HG03469 (cell line): ENCODE measurements around the gene HSPB6.
"Not testable (repeated sequence)": the region's sequence is repeated elsewhere in the genome, so short reads cannot be mapped to it uniquely, and the experiment has no call there.

Experiments used
- ATAC-seq: cut with Tn5 transposase; IDR thresholded peaks from one replicate; pipeline ENCODE4 v1.9.1; 2021; ENCODE audit warnings: mild to moderate bottlenecking, moderate library complexity, moderate number of reproducible peaks; ENCODE audit not compliant: unreplicated experiment

Gene HSPB6

DNA sequence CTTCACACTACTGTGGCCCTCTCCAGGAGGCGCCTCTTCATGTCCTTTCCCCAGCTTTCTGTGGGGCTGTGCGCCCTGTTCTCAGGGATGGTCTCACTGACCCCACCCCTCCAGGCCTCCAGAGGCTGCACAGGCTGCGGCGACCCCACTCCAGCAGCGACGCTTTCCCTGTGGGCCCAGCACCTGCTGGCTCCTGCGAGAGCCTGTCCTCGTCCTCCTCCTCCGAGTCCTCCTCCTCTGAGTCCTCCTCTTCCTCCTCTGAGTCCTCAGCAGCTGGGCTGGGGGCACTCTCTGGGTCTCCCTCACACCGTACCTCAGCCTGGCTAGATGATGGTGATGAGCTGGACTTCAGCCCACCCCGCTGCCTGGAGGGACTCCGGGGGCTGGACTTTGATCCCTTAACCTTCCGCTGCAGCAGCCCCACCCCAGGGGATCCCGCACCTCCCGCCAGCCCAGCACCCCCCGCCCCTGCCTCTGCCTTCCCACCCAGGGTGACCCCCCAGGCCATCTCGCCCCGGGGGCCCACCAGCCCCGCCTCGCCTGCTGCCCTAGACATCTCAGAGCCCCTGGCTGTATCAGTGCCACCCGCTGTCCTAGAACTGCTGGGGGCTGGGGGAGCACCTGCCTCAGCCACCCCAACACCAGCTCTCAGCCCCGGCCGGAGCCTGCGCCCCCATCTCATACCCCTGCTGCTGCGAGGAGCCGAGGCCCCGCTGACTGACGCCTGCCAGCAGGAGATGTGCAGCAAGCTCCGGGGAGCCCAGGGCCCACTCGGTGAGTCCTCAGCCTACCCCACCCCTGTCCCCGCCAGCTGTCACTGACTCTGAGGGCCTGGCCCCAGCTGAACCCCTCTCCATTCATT is 29.7 kb upstream of the HSPB6 start:
- ATAC-seq = no peak

DNA sequence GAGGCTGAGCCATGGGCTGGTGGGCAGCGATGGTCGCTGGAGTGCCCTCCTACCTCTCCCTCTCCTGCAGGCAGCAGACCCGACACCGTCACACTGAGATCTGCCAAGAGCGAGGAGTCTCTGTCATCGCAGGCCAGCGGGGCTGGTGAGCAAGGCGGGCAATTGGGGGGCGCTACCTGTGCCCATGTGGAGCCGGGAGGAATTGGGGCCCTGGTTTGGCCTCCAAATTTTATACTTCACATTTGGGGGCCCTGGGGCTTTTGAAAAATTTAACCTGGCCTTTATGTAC is 28.5 kb upstream of the HSPB6 start:
- ATAC-seq = no peak

DNA sequence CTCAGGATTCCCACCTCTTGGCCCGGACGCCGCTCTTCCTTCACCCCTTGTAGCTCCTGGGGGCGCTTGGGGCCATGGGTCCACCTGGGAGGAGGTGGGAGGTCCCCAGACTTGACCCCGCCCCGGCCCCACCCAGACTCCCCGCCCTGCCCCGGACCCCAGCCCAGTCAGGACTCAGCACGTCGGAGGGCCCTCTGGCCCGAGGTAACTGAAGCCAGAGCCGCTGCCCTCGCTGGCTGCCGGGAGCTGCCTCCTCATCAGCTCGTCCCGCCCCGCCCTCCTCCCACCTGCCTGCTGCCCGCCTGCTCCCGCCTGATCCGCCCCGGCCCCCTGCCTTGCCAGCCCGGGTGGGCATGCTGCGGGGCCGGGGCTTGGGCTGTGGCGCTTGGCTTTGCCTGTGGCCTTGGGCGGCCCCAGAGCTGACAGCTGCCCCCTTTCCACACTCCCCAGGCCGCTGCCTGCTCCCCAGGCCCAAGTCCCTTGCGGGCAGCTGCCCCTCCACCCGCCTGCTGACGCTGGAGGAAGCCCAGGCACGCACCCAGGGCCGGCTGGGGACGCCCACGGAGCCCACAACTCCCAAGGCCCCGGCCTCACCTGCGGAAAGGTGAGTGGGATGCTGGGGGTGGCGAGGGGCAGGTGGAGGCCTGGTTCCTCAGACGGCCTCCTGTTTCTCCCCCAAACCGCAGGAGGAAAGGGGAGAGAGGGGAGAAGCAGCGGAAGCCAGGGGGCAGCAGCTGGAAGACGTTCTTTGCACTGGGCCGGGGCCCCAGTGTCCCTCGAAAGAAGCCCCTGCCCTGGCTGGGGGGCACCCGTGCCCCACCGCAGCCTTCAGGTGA is 27.9 kb upstream of the HSPB6 start:
- ATAC-seq = no peak

DNA sequence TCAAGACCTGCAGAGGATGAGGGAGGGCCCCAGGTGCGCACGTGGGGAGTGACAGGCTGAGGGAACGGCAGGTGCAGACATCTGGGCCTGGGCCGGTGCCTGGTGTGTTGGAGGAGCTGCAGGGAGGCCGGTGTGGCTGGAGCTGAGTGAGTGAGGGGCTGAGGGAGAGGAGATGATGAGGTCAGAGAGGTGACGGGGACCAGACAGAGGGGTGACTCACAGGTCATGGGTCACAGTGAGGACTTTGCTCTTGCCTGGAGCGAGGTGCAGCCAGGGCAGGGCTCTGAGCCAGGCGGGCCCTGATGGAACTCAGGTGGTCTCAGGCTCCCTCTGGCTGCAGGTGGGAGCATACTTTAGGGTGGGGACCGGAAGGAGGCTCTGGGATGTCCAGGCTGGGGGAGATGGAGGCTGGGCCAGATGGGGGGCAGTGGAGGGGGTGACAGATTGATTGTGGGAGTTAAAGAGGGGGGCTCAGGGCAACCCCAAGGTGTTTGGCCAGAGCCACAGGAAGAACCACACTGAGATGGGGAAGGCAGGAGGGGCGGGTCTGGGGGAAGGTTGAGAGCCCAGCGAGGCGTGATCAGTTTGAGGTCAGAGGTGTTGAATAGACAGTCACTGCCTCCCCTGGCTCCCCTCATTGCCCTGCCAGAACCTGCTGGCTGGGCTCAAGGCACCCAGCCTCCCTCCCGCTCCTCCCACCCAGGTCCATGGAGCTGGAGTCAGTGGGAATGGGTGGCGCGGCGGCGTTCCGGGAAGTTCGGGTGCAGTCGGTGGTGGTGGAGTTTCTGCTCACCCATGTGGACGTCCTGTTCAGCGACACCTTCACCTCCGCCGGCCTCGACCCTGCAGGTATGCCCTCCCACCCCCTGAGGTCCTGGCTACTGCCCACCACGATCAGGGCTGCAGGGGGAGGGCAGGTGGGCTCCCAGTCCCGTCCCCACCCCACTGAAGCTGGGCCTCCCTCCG is 26.9 kb upstream of the HSPB6 start:
- no peak for ATAC-seq

DNA sequence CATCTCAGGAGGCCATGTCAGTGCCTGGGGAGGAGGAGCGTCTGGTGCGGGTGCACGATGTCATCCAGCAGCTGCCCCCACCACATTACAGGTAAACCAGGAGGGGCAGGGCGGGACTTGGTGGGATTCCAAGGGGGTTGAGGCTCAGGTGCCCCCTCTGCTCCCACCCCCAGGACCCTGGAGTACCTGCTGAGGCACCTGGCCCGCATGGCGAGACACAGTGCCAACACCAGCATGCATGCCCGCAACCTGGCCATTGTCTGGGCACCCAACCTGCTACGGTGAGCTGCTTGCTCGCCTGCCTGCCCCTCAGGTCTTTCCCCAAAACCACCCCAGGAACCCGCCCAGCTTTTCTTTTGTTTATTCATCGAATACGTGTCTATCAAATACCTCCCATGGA is 25.8 kb upstream of the HSPB6 start:
- no peak for ATAC-seq

DNA sequence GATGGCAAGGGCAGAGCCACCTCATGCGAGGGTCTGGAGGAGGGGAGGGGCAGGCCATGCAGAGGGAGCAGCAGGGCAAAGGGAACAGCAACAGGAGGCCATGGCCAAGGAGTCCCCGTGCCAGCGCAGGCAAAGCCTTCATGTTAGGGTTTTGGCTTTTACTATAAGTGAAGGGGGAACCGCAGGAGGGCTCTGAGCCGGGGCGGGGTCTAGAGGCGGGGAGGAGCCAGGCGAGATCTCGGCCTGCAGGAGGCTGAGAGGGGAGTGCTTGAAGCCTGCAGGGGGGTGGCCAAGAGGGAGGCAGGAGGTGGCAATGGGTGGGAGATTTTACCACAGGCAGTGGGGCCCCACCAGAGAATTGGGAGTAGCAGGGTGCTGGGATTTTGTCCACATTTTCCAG is 24.8 kb upstream of the HSPB6 start:
- ATAC-seq = no peak

DNA sequence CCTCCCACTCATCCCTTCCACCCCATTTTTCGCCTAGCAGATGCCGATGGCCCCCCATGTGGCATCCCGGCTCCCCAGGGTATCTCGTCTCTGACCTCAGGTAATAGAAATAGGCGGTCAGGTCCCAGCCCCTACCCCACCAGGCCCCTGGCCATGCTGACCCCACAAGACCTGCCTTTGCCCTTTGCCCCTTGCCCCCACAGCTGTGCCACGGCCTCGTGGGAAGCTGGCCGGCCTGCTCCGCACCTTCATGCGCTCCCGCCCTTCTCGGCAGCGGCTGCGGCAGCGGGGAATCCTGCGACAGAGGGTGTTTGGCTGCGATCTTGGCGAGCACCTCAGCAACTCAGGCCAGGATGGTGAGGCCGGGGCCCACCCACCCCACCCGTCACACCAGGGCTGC is 23.9 kb upstream of the HSPB6 start:
- no peak for ATAC-seq

DNA sequence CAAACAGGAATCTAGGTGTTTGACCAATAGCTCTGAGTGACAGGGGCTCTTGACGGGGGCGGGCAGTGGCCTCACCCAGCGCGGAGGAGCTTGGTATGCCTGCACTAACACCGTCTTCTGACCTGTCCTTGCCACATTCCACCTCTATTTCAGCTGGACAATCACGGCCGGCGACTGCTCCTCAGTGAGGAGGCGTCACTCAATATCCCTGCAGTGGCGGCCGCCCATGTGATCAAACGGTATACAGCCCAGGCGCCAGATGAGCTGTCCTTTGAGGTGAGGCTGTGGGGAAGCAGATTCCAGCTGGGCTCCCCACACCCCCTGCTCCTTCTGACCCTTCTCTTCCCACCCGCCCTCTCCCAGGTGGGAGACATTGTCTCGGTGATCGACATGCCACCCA is 23.2 kb upstream of the HSPB6 start:
- ATAC-seq = no peak

DNA sequence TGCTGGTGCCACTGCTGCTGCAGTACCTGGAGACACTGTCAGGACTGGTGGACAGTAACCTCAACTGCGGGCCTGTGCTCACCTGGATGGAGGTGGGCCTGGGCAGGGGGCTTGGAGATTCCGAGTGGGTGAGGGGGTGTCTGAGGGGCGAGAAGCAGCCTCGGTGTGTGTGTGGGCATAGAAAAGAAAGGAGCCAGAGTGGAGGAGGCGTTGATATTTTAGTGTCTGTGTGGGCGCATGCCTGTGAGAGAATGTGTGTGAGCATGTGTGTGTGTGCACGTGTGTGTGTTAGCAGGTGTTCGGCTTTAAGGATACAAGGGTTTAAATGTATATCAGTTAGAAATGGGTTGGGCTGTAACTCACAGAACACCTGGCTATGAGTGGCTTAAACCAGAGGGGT is 22.2 kb upstream of the HSPB6 start:
- no peak for ATAC-seq

DNA sequence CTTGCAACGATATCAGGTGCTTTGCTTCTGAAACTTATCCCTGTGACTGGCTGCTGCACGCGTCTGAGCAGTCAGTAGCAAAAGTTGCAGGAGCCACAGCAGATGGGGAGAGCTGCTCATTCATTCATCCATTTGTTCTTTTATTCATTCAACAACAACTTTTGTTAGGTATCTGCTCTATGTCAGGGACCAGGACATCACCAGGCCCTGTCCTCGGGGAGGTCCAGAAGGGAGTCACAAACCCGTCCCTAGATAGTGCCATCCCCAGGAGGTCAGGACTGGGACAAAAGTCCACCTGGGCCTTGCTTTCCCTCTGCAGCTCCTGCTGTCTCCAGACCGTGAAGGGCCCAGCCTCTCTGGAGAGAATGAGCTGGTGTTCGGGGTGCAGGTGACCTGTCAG is 21.1 kb upstream of the HSPB6 start:
- no peak for ATAC-seq

DNA sequence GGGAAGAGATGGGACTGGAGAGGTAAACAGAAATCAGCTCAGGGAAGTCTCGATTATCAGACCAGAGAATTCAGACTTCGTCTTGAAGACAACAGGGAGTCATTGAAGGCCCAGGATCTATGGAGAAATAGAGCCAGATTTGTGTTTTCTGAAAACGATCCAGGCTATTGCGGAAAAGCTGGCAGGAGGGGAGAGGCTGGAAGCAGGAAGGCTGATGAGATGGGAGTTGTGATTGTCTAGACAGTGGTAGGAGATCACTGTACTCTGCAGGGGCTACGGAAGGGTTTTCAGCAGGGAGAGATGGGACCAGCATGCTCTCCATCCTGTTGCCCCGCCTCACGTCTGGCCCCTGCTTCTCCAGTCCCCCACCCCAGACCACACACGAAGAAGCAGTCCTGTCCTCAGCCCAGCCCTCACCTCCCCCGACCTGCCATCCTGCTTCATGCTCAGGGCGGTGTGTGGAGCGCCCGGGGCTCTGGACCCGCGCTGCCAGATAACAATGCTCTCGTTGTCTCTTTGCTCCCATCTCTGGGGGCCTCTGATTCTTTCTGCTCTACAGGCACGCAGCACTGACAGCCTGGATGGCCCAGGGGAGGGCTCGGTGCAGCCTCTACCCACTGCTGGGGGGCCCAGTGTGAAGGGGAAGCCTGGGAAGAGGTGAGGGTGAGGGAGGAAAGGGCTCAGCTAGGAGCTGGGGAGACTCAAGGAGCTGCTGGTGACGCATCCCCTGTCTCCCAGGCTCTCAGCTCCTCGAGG is 20.4 kb upstream of the HSPB6 start:
- no peak for ATAC-seq

DNA sequence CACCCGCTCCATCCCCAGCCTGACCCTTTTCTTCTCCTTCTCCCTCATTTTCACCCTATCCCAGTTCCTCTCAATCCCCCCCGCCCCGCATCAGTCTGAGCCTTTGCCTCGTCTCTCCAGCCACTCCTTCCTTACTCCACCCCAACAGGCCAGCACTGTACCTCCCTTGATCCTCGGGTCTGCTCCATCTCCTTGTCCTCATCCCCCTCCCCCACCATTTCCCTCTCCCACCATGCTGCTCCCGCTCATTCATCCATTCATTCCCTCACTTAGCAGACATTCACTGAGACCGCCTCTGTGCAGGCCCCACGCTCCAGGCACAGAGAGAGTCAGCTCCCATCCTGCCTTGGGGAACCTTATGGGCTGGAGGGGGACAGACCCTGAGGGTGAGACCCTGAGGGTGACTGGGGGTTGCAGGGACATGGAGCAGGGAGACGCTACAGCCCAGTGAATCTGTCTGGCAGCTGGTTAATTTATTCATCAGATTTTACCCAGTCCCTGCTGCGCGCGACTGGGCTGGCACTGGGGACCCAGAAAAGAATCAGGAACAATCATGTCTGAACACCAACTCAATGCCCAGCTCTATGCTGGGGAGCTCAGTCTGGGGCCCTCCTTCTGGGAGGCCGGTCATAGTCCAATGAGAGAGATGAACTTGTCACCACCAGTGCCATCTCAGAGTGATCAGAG is 19.4 kb upstream of the HSPB6 start:
- no peak for ATAC-seq

DNA sequence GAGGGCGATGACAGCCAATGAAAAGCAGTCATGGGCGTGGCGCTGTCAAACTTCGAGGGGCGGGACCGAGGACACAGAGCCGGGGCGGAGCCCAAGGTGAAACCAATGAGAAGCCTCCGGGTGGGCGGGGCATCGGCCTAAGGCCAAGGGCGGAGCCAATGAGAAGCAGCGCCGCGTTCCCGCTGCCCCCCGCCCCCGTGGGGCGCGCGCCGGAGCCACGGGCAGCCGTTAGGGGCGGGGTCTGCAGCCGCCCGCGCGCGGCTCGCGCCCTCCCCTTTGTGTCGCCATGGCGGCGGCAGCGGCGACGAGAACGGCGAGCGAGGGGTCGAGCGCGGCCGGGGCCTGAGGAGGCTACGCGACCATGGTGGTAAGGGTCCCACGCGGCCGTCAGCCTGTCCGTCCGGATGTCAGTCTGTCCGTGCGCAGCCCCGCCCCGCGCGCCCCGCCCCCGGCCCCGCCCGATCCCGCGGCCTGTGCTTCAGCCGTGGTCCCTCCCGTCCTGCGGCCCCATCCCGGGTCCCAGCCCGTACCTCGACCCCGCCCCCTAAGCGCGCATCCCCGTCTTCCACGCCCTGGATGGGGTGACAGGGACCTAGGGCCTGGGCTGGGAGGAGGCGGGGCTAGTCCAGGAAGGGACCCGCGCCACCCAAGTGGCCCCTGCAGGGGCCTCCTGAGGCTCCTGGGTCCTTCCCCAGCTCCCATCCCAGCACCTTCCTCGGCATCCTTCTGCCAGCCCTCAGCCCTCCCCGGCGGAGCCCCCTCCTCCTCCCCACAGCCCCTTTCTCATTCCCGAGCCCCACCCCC is 18.7 kb upstream of the HSPB6 start, which contains the start of gene ARHGAP33:
Gene ARHGAP33, plus strand, starts transcription at position 267 of the 804 bp plus-strand sequence. Its CDS starts 95 bp downstream, at position 362.
- peak; percentile 84 for ATAC-seq

DNA sequence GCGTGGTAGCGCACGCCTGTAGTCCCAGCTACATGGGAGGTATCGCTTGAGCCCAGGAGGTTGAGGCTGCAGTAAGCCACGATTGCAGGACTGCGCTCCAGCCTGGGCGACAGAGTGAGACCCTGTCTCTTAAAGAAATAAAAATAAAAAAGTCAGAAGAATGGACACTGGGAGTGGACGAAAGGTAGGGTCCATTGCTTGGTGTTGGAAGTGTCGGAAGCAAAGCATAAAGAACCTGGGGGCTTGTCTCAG is 18.1 kb upstream of the HSPB6 start:
- ATAC-seq = no peak

DNA sequence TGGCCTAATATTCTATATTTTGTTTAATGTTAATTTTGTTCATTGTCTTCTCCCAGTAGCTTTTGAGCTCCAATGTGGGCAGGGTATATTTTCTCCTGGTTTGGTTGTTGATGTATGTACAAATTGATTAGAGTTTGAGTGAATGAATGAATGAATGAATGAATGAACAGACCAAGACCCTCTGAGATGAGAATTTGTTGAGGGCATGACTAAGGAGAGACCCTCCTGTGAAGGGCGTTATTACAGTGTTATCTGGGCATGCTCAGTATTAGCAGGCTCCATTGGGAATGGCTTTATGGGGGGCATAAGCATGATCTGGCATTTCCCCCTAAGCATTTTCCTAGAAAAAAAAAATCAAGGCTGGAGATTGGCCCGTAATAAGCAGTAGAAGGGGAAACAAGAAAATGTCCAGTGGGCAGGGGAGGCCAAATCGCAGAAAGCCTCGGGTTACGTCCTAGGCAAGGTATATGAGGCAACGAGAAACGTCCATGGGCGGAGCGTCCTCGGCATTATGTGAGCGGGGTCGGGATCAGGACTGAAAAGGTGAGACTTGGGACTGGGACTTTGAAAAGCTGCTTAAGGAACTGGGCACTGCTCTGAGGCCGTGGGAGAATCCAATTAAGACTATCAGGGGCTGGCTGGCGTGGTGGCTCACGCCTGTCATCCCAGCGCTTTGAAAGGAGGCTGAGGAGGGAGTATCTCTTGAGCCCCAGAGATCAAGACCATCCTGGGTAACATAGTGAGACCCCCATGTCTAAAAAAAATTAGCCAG is 17.6 kb upstream of the HSPB6 start:
- ATAC-seq = no peak

DNA sequence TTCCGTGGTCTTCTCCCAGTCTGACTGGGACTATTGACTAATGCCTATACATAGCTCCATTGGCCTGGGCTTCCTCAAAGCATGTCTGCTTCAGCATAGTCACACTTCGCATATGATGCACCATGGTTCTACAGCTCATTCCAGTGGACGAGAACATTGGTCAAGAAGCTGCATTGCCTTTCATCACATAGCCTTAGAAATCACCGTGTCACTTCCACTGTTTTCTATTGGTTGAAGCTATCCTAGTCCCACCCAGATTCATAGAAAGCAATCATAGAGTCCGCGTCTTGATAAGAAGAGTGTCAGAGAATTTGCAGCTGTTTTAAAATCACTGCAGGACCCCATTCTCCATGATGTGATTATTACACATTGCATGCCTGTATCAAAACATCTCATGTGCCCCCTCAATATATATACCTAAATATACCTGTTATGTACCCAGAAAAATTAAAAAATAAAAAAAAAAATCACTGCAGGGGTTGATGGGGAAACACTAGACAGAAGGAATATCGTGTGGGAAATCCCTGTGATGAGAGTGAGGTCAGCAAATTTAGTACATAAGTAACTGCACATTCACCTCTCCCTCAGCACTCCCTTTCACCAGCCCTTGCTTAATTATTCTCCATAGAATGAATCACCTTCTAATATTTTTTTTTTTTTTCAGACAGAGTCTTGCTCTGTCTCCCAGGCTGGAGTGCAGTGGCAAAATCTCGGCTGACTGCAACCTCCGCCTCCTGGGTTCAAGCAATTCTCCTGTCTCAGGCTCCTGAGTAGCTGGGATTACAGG is 16.4 kb upstream of the HSPB6 start:
- no peak for ATAC-seq

DNA sequence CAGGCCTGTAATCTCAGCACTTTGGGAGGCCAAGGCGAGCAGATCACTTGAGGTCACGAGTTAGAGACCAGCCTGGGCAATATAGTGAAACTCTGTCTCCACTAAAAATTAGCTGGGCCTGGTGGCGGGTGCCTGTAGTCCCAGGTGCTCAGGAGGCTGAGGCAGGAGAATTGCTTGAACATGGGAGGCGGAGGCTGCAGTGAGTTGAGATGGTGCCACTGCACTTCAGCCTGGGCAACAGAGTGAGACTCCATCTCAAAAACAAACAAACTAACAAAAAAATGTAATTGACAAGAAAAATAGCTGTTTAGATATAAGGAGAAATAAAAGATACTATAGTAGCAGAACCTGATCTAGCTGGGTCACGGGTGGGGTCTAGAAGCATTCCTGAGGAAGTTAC is 15.5 kb upstream of the HSPB6 start:
- not testable (repeated sequence) for ATAC-seq

DNA sequence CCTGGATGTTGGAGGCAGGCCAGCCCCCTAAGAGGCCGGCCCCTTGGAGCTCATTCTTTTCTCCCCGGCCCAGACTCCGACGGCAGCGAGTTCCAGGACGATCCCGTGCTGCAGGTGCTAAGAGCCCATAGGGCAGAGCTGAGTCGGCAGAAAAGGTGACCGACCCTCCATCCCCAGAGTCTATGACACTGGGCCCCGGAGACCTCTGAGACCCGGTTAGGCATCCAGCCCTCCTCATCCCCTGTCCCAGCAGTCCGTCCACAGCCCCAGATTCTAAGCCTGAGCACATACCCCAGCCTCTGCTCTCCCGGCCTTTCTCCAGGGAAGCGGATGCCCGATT is 11.2 kb upstream of the HSPB6 start:
- ATAC-seq = no peak
